Mesenchymal stem cell (in vitro differentiated cells and primary cell): ENCODE measurements around the gene LILRA1.
"Not testable (repeated sequence)": the region's sequence is repeated elsewhere in the genome, so short reads cannot be mapped to it uniquely, and the experiment has no call there.

Experiments used
- DNase-seq: peaks from one replicate; pipeline ENCODE4 v3.0.0-alpha.2; 2013
- H2AFZ ChIP-seq: one replicate; pipeline ENCODE4 v1.6.1; 2013; ENCODE audit warnings: low read depth, mild to moderate bottlenecking, control low read depth, inconsistent platforms, low read length, moderate library complexity
- H2AK5ac ChIP-seq: 2 replicates; pipeline ENCODE4 v1.6.1; 2013; ENCODE audit warnings: low read length, moderate library complexity, mild to moderate bottlenecking, inconsistent platforms; ENCODE audit not compliant: severe bottlenecking
- H2BK120ac ChIP-seq: one replicate; pipeline ENCODE4 v1.6.1; 2013; ENCODE audit warnings: low read depth, mild to moderate bottlenecking, inconsistent platforms, low read length, moderate library complexity
- H2BK12ac ChIP-seq, 2 experiments: one replicate each; pipeline ENCODE4 v1.6.1; 2013; ENCODE audit warnings: inconsistent platforms in 2 of 2, low read length in 2 of 2, mild to moderate bottlenecking in 2 of 2, moderate library complexity in 2 of 2, control low read depth in 1 of 2
- H2BK15ac ChIP-seq: one replicate; pipeline ENCODE4 v1.6.1; 2013; ENCODE audit warnings: mild to moderate bottlenecking, low read depth, inconsistent platforms; ENCODE audit not compliant: poor library complexity, severe bottlenecking
- H2BK5ac ChIP-seq: 2 replicates; pipeline ENCODE4 v1.6.1; 2013; ENCODE audit warnings: low read depth, mild to moderate bottlenecking, low read length, control low read depth, inconsistent platforms; ENCODE audit not compliant: poor library complexity, severe bottlenecking
- H3K14ac ChIP-seq, 2 experiments: one replicate each; pipeline ENCODE4 v1.6.1; 2013; ENCODE audit warnings: inconsistent platforms in 2 of 2, low read length in 2 of 2, control low read depth in 1 of 2, mild to moderate bottlenecking in 1 of 2, moderate library complexity in 1 of 2
- H3K18ac ChIP-seq, 2 experiments: one replicate each; pipeline ENCODE4 v1.6.1; 2013; ENCODE audit warnings: inconsistent platforms in 2 of 2, low read length in 2 of 2, control low read depth in 1 of 2, low read depth in 1 of 2, mild to moderate bottlenecking in 1 of 2
- H3K23ac ChIP-seq, 2 experiments: one replicate each; pipeline ENCODE4 v1.6.1; 2013; ENCODE audit warnings: inconsistent platforms in 2 of 2, low read length in 2 of 2, mild to moderate bottlenecking in 2 of 2, moderate library complexity in 2 of 2, control low read depth in 1 of 2
- H3K27ac ChIP-seq: 2 replicates; pipeline ENCODE4 v1.5.1; 2013; ENCODE audit warnings: mild to moderate bottlenecking, moderate library complexity, low read length, control low read depth, inconsistent platforms; ENCODE audit not compliant: poor library complexity, severe bottlenecking
- H3K27me3 ChIP-seq, 2 experiments: 2 replicates each; pipeline versions ENCODE4 v1.6.1 to v1.7.0; 2013; ENCODE audit warnings: low read length in 2 of 2, mild to moderate bottlenecking in 2 of 2, moderate library complexity in 2 of 2, control low read depth in 1 of 2, inconsistent platforms in 1 of 2; ENCODE audit not compliant: control insufficient read depth in 1 of 2, insufficient read depth in 1 of 2
- H3K36me3 ChIP-seq, 2 experiments: 2 replicates each; pipeline versions ENCODE4 v1.6.1 to v1.7.0; 2013; ENCODE audit warnings: low read length in 2 of 2, control low read depth in 1 of 2, inconsistent platforms in 1 of 2, low read depth in 1 of 2, mild to moderate bottlenecking in 1 of 2; ENCODE audit not compliant: insufficient read depth in 2 of 2, control insufficient read depth in 1 of 2
- H3K4ac ChIP-seq, 2 experiments: one replicate each; pipeline ENCODE4 v1.6.1; 2013; ENCODE audit warnings: inconsistent platforms in 2 of 2, low read length in 2 of 2, mild to moderate bottlenecking in 2 of 2, moderate library complexity in 2 of 2, control low read depth in 1 of 2, low read depth in 1 of 2
- H3K4me1 ChIP-seq: 2 replicates; pipeline ENCODE4 v1.6.1; 2013; ENCODE audit warnings: low read depth, low read length, control low read depth; ENCODE audit not compliant: control insufficient read depth, insufficient read depth
- H3K4me2 ChIP-seq: 2 replicates; pipeline ENCODE4 v1.6.1; 2013; ENCODE audit warnings: low read length, mild to moderate bottlenecking, inconsistent platforms; ENCODE audit not compliant: poor library complexity, severe bottlenecking
- H3K4me3 ChIP-seq, 2 experiments: 2 replicates each; pipeline versions ENCODE4 v1.5.1 to v1.7.0; 2013; ENCODE audit warnings: low read length in 2 of 2, mild to moderate bottlenecking in 2 of 2, control low read depth in 1 of 2, low read depth in 1 of 2; ENCODE audit not compliant: insufficient read depth in 1 of 2
- H3K79me1 ChIP-seq: replicated peaks from 2 replicates; pipeline ENCODE4 v1.6.1; 2013; ENCODE audit warnings: mild to moderate bottlenecking, control low read depth, low read length, inconsistent platforms; ENCODE audit not compliant: poor library complexity, severe bottlenecking
- H3K9ac ChIP-seq: 2 replicates; pipeline ENCODE4 v1.7.0; 2013; ENCODE audit warnings: mild to moderate bottlenecking, low read length, moderate library complexity
- H3K9me3 ChIP-seq: 2 replicates; pipeline ENCODE4 v1.7.0; 2013; ENCODE audit warnings: mild to moderate bottlenecking, low read length; ENCODE audit not compliant: control insufficient read depth
- H4K8ac ChIP-seq: one replicate; pipeline ENCODE4 v1.6.1; 2013; ENCODE audit warnings: inconsistent platforms, mild to moderate bottlenecking, low read length, moderate library complexity
- H4K91ac ChIP-seq: one replicate; pipeline ENCODE4 v1.6.1; 2013; ENCODE audit warnings: mild to moderate bottlenecking, low read length, inconsistent platforms
- WGBS: methylation state at CpG from one replicate; pipeline ENCODE4 v1.1.7; 2013; ENCODE audit warnings: mixed read lengths; 5-methylcytosine and 5-hydroxymethylcytosine counted together

LILRA1 gene

GRCh38 chr19:54587026-54587425, 6.4 kb upstream of the LILRA1 start:
- Histone ChIP-seq H2BK12ac (no peak overlapping the region), H3K27ac (no peak overlapping the region)

DNA sequence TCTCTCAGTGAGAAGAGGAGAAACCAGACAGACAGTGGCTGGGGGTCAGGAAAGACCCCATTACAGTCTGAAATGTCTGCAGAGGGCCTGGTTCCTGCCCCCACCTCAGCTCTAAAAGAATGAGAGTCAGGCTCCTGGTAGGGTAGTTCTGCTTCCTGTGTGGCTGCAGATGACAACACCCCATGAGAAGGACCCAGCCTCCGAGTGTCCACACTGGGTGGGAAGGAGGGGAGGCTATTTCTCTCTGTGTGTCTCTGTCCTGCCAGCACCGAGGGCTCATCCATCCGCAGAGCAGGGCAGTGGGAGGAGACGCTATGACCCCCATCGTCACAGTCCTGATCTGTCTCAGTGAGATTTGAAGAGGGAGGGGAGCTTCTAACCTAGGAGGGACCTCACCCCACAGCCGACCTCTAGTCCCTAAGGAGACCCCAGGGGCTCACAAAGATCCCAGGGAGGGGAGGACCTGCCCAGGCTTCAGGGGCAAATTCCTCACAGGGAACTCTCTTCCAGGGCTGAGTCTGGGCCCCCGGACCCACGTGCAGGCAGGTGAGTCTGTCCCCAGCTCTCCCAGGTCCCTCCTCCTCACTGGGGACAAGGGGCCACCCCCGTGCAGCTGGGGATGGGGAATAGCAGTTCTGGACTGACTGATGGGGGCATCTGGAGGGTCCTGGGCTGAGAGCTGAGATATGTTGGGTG, 647 bp downstream of the LILRA1 start:
- H2BK5ac ChIP-seq, H3K79me1 ChIP-seq, H3K9ac ChIP-seq, H2AK5ac ChIP-seq, H3K18ac ChIP-seq, H4K91ac ChIP-seq, H2AFZ ChIP-seq, H3K14ac ChIP-seq, H3K9me3 ChIP-seq, H3K23ac ChIP-seq, DNase-seq, H3K4me1 ChIP-seq, H3K27me3 ChIP-seq, H4K8ac ChIP-seq, H3K4me3 ChIP-seq, H2BK12ac ChIP-seq, H3K27ac ChIP-seq, H3K36me3 ChIP-seq, H3K4me2 ChIP-seq, H2BK120ac ChIP-seq, H2BK15ac ChIP-seq, H3K4ac ChIP-seq: not testable (repeated sequence)
- 64% methylated on average over 5 of the region's 9 CpGs for WGBS

More at GRCh38 chr19:54587026-54587425, 6.4 kb upstream of the LILRA1 start:
- no peak overlapping the region for H3K4ac ChIP-seq
- H3K79me1 ChIP-seq, result no peaks in the 10 kb centered on the region
- no peak overlapping the region for H4K8ac ChIP-seq
- no peak overlapping the region for H2AK5ac ChIP-seq
- 65% methylated on average over 6 of the region's 7 CpGs for WGBS
- no peak overlapping the region for H4K91ac ChIP-seq
- H3K9me3 ChIP-seq, result no peaks in the 10 kb centered on the region
- H3K9ac ChIP-seq, result no peak overlapping the region
- H2BK5ac ChIP-seq, result no peak overlapping the region
- no peak overlapping the region for H2AFZ ChIP-seq
- no peak overlapping the region for H3K4me3 ChIP-seq
- H3K4me1 ChIP-seq, result no peaks in the 10 kb centered on the region
- no peaks in the 10 kb centered on the region for H3K27me3 ChIP-seq
- H3K36me3 ChIP-seq, result no peaks in the 10 kb centered on the region
- no peak overlapping the region for H3K23ac ChIP-seq
- no peak overlapping the region for H2BK15ac ChIP-seq
- H3K4me2 ChIP-seq, result no peak overlapping the region
- no peak overlapping the region for H3K14ac ChIP-seq
- DNase-seq, result no peak
- no peak overlapping the region for H2BK120ac ChIP-seq
- no peak overlapping the region for H3K18ac ChIP-seq

- DNase-seq, result no peak
- H3K9me3 ChIP-seq, result no peaks in the 10 kb centered on the region
- H3K27me3 ChIP-seq, result no peaks in the 10 kb centered on the region
- no peak overlapping the region for H3K23ac ChIP-seq
- WGBS, result 79% methylated on average over 5 of the region's 5 CpGs
- no peaks in the 10 kb centered on the region for H3K4me1 ChIP-seq
- no peak overlapping the region for H3K27ac ChIP-seq
- no peak overlapping the region for H3K4me2 ChIP-seq
- H3K4ac ChIP-seq, result no peak overlapping the region
- no peak overlapping the region for H2AK5ac ChIP-seq
- no peak overlapping the region for H4K91ac ChIP-seq
- H3K9ac ChIP-seq, result no peak overlapping the region
- no peak overlapping the region for H2BK15ac ChIP-seq
- H2BK12ac ChIP-seq, result no peak overlapping the region
- H3K36me3 ChIP-seq, result no peaks in the 10 kb centered on the region
- no peaks in the 10 kb centered on the region for H3K79me1 ChIP-seq
- no peak overlapping the region for H4K8ac ChIP-seq
- H3K18ac ChIP-seq, result no peak overlapping the region
- H3K14ac ChIP-seq, result no peak overlapping the region
- H3K4me3 ChIP-seq, result no peak overlapping the region
- no peak overlapping the region for H2AFZ ChIP-seq
- H2BK120ac ChIP-seq, result no peak overlapping the region
- no peak overlapping the region for H2BK5ac ChIP-seq
Observed at GRCh38 chr19:54594737-54595136, 1.3 kb downstream of the LILRA1 start.

DNA sequence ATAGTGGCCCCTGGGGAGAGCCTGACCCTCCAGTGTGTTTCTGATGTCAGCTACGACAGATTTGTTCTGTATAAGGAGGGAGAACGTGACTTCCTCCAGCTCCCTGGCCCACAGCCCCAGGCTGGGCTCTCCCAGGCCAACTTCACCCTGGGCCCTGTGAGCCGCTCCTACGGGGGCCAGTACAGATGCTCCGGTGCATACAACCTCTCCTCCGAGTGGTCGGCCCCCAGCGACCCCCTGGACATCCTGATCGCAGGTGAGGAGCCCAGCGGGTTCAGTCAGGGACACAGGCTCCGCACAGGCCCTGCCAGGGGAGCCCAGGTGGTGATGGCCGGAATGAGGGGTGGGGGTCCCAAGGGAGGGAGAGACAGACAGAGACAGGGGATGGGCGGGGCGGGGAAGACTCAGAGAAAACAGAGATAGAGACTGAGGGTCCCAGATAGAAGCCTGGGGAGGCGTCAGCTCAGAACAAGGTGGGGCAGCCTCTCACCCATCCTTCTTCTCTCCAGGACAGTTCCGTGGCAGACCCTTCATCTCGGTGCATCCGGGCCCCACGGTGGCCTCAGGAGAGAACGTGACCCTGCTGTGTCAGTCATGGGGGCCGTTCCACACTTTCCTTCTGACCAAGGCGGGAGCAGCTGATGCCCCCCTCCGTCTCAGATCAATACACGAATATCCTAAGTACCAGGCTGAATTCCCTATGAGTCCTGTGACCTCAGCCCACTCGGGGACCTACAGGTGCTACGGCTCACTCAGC, 2.4 kb downstream of the LILRA1 start:
- not testable (repeated sequence) for H2BK12ac ChIP-seq, H2BK15ac ChIP-seq, H3K9me3 ChIP-seq, H3K4me3 ChIP-seq, H2BK120ac ChIP-seq, H3K18ac ChIP-seq, H2AK5ac ChIP-seq, H3K9ac ChIP-seq, H3K27ac ChIP-seq, H3K79me1 ChIP-seq, H3K27me3 ChIP-seq, H2AFZ ChIP-seq, H3K4ac ChIP-seq, H3K14ac ChIP-seq, H3K23ac ChIP-seq, H2BK5ac ChIP-seq, H3K4me2 ChIP-seq, H4K91ac ChIP-seq, DNase-seq, H3K4me1 ChIP-seq, H3K36me3 ChIP-seq, H4K8ac ChIP-seq
- WGBS, result 79% methylated on average over 26 of the region's 26 CpGs
